Prostate gland (tissue), 2 donors: Measurements from ENCODE around the gene SSTR1.

Experiments used
- CTCF ChIP-seq, 4 experiments: fragments of 200-600 bp in 2 of 4; fragments of 450-650 bp in 2 of 4; sonication (generic) in 2 of 4; IDR thresholded peaks; 1 replicate in 3 of 4; 2 replicates in 1 of 4; pipeline ENCODE4 v1.5.1; 2016 to 2019; ENCODE audit warnings: antibody characterized with exemption in 4 of 4, mild to moderate bottlenecking in 2 of 4, moderate library complexity in 2 of 4
- POLR2A ChIP-seq: fragments of 450-650 bp; IDR thresholded peaks from one replicate; pipeline ENCODE4 v1.6.1; 2016; ENCODE audit warnings: antibody characterized with exemption, mild to moderate bottlenecking
- POLR2AphosphoS5 ChIP-seq: sonication (generic); formaldehyde crosslinking; IDR thresholded peaks from one replicate; pipeline ENCODE4 v1.6.1; 2017; ENCODE audit warnings: antibody characterized with exemption

GRCh38 chr14:38209572-38210557 lies 2.2 kb downstream of the SSTR1 start:
- TF ChIP-seq CTCF (IDR thresholded peaks at IDR 0.05) (no peak), POLR2AphosphoS5 (no peak), POLR2A (no peak)
